T47D (cell line): Measurements from ENCODE around the gene PTPRB.
"Not testable (repeated sequence)": the region's sequence is repeated elsewhere in the genome, so short reads cannot be mapped to it uniquely, and the experiment has no call there.

ENCODE experiments used
- DNase-seq, 2 experiments: peaks; one replicate each; pipeline versions ENCODE4 v3.0.0 to v3.0.0-alpha.2; 2011 to 2012; ENCODE audit warnings: low read depth in 1 of 2, low spot score in 1 of 2
- JUND ChIP-seq: IDR thresholded peaks from 2 replicates; pipeline ENCODE4 v1.6.1; 2012; ENCODE audit warnings: low read depth
- in situ Hi-C: cut with HindIII; loops from 2 replicates; pipeline ENCODE4 v1.10.0; 2016; ENCODE audit warnings: low sequenced_read_pairs, low pct_unique_long_range_greater_than_20kb

PTPRB gene

DNA sequence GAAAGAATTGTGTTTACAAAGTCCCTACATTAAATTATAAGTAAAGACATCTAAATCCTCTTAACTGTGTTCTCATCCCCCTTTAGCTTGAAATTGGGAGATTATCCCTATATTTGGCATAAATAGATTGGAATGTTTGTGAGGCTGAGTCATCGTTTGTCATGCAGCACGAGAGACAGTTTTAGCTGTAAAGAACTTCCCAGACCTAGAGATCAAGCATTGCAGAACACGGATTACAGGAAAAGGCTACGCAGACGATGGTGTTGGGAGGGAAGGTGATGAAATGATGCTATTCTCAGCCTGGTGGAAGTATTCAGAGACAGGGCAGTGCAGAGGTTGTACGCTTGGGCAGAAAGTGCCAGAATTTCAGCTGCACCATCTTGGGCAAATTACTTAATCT, 93.8 kb downstream of the PTPRB start:
- DNase-seq = no peak
- no peak for TF ChIP-seq JUND
- in situ Hi-C loops = no loop called here

DNA sequence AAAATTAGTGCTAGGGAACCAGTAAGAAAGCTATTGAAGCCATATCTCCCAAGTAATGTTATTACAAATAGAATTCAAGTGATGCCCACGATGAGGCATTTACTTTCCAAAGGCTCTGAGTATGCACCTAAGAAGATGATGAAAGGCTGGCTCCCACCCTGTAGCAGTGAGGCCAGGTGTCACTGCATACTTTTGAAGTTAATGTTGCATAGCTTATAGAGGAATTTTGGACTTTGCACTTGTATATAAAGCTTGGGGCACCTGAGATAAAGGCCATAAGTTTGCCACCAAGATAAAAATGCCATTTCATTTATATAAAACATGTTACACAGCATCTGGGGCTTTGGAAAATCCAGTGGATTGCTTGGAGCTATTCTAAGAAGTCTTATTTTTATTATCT, 96.2 kb downstream of the PTPRB start:
- no peak for DNase-seq
- in situ Hi-C loops = no loop called here

DNA sequence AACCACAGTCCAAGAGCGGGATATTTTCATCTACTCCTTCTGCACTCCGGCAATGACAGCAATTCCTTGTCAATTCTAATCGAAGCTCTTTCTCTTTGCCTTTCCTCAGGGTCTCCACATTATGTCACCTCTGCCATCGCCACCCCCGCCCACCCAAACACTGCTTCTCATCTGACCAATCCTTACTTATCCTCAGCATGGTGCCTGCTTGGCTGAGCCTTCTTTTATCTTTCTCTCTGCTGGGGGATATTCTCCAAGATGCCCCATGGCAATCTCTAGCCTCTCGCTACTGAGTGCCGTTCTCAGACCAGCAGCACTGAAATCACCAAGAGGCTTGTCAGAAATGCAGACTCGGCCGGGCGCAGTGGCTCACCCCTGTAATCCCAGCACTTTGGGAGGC, 100.6 kb downstream of the PTPRB start:
- no peak for DNase-seq
- no peak for TF ChIP-seq JUND
- in situ Hi-C loops = no loop called here

More for the DNA sequence above, 96.2 kb downstream of the PTPRB start:
- no peak for TF ChIP-seq JUND

DNA sequence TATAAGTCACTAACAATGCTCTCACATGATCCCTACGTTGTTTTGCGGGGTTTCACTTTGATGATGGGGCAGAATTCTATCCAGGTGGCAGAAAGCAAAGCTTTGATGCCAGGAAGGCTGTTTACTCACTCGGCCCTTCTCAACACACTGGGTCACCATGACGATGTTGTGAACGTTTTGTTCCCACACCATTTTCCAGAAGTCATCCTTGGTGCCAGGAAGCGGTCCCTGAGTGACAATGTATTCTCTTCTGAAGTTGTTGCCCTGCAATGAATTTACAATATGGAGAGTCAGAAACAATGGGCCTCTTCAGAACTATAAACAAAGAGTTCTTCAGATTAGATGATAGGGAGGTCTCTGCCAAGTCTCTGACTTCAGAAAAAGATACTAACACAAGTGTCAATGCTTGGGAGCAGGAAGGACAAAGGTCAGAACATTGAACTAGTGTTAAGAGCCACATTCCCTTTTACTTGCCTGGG, 101.3 kb downstream of the PTPRB start:
- no peak for TF ChIP-seq JUND
- no peak for DNase-seq
- in situ Hi-C loops = no loop called here

DNA sequence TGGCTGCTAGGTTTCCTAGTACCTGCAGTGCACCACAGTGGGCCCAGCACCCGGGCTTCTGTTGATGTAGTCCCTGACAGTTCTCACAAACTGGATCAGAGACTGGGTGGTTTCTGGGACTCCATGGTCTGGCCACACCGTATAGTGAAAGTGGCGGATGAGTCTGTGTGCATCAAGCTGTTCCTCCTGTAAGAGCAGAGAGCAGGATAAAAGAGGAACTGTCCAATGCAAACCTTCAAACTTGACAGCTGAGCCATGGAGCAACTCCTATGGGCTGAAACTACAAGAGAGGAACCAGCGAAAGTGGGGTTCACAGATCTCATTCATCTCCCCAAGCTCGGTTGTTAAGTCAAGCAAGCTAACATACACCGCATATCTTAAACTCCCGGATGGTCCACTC, 102.8 kb downstream of the PTPRB start:
- in situ Hi-C loops = no loop called here
- peak in 1 of 2 experiments; percentile 29 for DNase-seq

DNA sequence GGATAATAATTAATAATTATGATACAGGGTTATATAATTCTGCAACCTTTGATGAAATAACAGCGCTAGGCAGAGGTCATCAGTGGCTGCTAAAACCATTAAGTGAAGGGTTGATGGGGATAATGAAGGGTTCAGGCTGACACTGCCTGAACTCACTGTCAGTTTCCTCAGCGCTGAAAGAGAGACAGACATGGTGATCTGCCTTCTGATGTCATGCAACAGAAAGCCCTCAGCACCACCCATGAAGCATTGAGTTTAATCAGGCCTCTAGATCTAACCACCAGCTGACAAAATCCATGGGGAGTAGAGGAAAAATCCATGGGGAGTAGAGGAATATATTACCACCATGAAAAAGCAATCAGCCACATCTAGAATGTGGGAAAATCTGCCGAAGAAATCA, 107.6 kb downstream of the PTPRB start:
- TF ChIP-seq JUND = no peak
- DNase-seq = no peak
- in situ Hi-C loops = no loop called here

More for the DNA sequence above, 102.8 kb downstream of the PTPRB start:
- no peak for TF ChIP-seq JUND

DNA sequence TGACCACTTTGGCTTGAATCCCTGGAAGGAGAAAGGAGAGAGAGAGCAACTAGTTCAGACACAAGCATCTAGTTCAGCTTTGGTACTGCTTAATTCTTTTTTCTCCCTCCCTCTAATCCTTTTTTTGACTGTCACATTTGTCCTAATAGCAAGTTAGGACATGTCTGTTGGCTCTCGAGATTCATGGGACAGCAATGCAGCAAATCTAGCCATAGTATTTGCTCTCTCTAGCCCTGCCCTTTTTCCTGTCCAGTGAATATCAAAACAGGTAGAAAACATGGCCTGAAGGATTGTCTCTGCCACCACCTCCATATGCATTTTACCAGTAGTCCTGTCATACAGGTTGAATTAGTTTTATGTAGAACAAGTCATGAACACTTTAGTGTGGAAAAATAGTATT, 116.4 kb downstream of the PTPRB start:
- in situ Hi-C loops = no loop called here
- DNase-seq = peak in 1 of 2 experiments; percentile 34
- TF ChIP-seq JUND = no peak

DNA sequence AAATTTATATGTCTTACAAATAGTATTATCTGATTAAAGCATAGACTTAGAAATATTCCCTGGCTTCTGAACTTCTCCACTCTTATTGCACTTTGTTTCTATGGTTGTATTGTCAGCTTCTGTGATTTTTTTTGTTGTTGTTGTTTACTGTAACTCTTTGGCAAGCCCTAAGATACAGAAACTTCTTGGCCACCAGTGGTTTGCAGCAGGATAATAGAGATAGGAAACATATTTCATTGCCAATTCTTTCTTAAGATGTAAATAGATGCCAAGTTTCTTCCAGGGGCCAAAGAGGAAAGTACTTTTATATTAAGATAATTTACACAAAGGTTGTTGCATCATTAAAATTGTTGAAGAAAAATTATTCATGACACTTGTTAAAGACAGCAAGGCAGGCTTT, 123.8 kb downstream of the PTPRB start:
- in situ Hi-C loops = no loop called here
- DNase-seq = no peak
- TF ChIP-seq JUND = no peak

DNA sequence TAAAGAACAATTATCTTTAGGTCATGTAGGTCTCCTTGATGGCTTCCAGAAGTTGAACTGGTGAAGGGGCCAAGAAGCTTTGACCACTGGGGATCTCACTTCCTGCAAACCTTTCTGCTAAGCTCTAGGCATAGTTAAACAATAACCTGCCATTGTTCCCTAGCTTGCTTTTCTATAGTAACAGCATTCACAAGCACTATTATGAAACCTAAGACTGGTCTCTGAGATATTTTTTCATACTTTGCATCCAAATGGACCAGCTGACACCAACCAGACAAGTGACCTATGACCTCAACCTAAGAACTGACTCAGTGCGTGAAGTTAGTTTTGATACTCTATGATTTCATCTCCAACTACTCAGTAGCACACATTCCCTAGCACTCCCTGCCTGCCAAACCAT, 129.1 kb downstream of the PTPRB start:
- in situ Hi-C loops = no loop called here
- no peak for DNase-seq
- no peak for TF ChIP-seq JUND

DNA sequence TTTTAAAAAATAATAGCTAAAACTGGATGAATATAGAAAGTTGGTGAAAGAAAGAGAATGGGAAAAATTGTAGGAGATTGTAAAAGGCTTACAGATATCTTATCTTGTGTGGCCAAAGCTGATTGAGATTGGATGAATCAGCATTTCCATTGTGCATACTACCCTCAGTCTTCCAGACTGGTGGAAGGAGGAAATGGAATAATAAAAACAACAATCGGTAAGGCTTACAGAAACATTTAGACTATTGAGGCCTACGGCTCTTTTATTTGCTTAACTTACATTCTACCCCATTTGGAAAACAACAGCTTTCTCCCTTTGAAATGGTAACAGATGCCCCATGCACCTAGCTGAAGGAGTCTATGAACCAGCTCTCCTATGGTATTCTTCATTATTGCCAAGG, 129.8 kb downstream of the PTPRB start:
- in situ Hi-C loops = no loop called here
- no peak for TF ChIP-seq JUND
- DNase-seq = no peak

DNA sequence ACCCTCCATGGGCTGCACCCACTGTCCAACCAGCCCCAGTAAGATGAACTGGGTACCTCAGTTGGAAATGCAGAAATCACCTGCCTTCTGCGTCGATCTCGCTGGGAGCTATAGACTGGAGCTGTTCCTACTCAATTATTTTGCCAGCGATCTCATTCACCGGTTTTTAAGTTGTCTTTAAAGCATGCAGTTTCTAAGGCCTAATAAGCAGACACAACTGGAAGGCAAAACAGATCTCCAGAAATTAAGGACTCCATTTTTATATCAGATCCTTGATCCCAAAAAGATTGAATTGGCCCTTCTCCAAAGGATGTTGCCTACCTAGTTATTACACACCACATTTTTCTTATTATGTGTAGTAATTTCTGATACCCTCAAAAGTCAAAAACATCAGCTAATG, 139.7 kb downstream of the PTPRB start:
- no peak for TF ChIP-seq JUND
- in situ Hi-C loops = no loop called here
- no peak for DNase-seq

DNA sequence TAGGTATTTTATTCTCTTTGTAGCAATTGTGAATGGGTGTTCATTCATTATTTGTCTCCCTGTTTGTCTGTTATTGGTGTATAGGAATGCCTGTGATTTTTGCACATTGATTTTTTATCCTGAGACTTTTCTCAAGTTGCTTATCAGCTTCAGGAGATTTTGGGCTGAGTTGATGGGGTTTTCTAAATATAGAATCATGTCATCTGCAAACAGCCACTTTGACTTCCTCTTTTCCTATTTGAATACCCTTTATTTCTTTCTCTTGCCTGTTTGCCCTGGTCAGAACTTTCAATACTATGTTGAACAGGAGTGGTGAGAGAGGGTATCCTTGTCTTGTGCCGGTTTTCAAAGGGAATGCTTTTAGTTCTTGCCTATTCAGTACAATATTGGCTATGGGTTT, 144.3 kb downstream of the PTPRB start:
- DNase-seq, in situ Hi-C loops: not testable (repeated sequence)

DNA sequence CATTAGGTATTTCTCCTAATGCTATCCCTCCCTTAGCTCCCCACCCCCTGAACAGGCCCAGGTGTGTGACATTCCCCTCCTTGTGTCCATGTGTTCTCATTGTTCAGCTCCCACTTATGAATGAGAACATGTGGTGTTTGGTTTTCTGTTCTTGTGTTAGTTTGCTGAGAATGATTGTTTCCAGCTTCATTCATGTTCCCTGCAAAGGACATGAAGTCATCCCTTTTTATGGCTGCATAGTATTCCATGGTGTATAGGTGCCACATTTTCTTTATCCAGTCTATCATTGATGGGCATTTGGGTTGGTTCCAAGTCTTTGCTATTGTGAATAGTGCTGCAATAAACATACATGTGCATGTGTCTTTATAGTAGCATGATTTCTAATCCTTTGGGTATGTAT, 146.3 kb downstream of the PTPRB start:
- in situ Hi-C loops, DNase-seq: not testable (repeated sequence)

DNA sequence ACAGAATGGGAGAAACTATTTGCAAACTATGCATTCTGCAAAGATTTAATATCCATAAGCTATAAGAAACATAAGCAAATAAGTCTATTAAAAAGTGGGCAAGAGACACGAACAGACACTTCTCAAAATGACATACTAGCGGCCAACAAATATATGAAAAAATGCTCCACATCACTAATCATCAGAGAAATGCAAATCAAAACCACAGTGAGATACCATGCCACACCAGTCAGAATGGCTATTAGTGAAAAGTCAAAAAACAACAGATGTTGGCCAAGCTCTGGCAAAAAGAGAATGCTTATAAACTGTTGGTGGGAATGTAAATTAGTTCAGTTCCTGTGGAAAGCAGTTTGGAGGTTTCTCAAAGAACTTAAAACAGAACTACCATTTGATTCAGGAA, 149.8 kb downstream of the PTPRB start:
- no peak for TF ChIP-seq JUND
- in situ Hi-C loops = no loop called here
- no peak for DNase-seq
